GM12878 (cell line): Measurements from ENCODE around the gene MAP3K6. TPM values are rescaled to one million over a fixed set of nuclear protein-coding genes. Genes with fewer than 3 reads are reported as not detected.

Experiments
- ATAC-seq: fragments of 200-7000 bp; cut with Tn5 transposase; 3 replicates; pipeline ENCODE4 v1.9.1; 2020; ENCODE audit warnings: mild to moderate bottlenecking, moderate library complexity
- BruUV-seq: library from RNA; stranded (reverse); fragments of 400-500 nt; replicated peaks from 2 replicates; lab custom pipeline; 2021; lab: Mats Ljungman, UMichigan
- CTCF ChIA-PET: fragments of 300-600 bp; sonication (Branson Sonifier 250); formaldehyde crosslinking; extraction: SDS; loops from one replicate; lab custom pipeline; 2021; ENCODE audit warnings: inconsistent platforms; lab: Yijun Ruan, JAX
- POLR2A ChIA-PET: fragments of 350-600 bp; formaldehyde crosslinking; extraction: SDS; loops from one replicate; lab custom pipeline; 2021; ENCODE audit warnings: inconsistent platforms; lab: Charles Lee
- RAD21 ChIA-PET: fragments of 300-600 bp; sonication (Branson Sonifier 250); formaldehyde crosslinking; loops from one replicate; lab custom pipeline; 2023; ENCODE audit warnings: antibody characterized with exemption; ENCODE audit not compliant: unreplicated experiment; lab: Charles Lee
- SMC1A ChIA-PET: fragments of 300-600 bp; sonication (Branson Sonifier 250); formaldehyde crosslinking; loops from one replicate; lab custom pipeline; 2023; ENCODE audit not compliant: unreplicated experiment, uncharacterized antibody; lab: Charles Lee
- DNase-seq: peaks from one replicate; pipeline ENCODE4 v3.0.0-alpha.2; 2011; ENCODE audit warnings: low read depth, low spot score
- FAIRE-seq: peaks from 3 replicates; lab custom pipeline; 2011; peaks lifted over from hg19 to GRCh38; lab: Jason Lieb, UNC
- H2AFZ ChIP-seq: 2 replicates; pipeline ENCODE4 v1.6.0; 2011; ENCODE audit warnings: low read depth, low read length, control low read depth; ENCODE audit not compliant: control insufficient read depth
- H3K27ac ChIP-seq: 2 replicates; pipeline ENCODE4 v1.5.1; 2011; ENCODE audit warnings: control low read depth; ENCODE audit not compliant: control insufficient read depth, insufficient read depth
- H3K27me3 ChIP-seq, 2 experiments: replicated peaks in 1 of 2; 2 replicates each; pipeline versions ENCODE4 v1.6.0 to v1.6.1; 2011; ENCODE audit warnings: low read length in 1 of 2; ENCODE audit not compliant: control insufficient read depth in 2 of 2, insufficient read depth in 2 of 2
- H3K36me3 ChIP-seq, 2 experiments: 2 replicates each; pipeline ENCODE4 v1.5.1; 2011; ENCODE audit warnings: low read length in 1 of 2; ENCODE audit not compliant: control insufficient read depth in 2 of 2, insufficient read depth in 2 of 2
- H3K4me1 ChIP-seq: 2 replicates; pipeline ENCODE4 v1.6.1; 2011; ENCODE audit warnings: mild to moderate bottlenecking, low read length, moderate library complexity, mixed read lengths; ENCODE audit not compliant: control insufficient read depth, insufficient read depth
- H3K4me2 ChIP-seq: 2 replicates; pipeline ENCODE4 v1.6.0; 2011; ENCODE audit warnings: control low read depth; ENCODE audit not compliant: control insufficient read depth, insufficient read depth
- H3K4me3 ChIP-seq: fragments of 200-600 bp; sonication (generic); 2 replicates; pipeline ENCODE4 v1.5.1; 2016
- H3K79me2 ChIP-seq: 2 replicates; pipeline ENCODE4 v1.6.0; 2011; ENCODE audit warnings: low read length; ENCODE audit not compliant: control insufficient read depth, insufficient read depth
- H3K9ac ChIP-seq: 2 replicates; pipeline ENCODE4 v1.8.0; 2011; ENCODE audit warnings: low read length, control low read depth, mixed read lengths; ENCODE audit not compliant: control insufficient read depth, insufficient read depth
- H3K9me3 ChIP-seq: replicated peaks from 3 replicates; pipeline ENCODE4 v1.5.1; 2011; ENCODE audit warnings: mild to moderate bottlenecking, low read length; ENCODE audit not compliant: control insufficient read depth, insufficient read depth
- H4K20me1 ChIP-seq: 2 replicates; pipeline ENCODE4 v1.6.0; 2011; ENCODE audit not compliant: control insufficient read depth, insufficient read depth
- BMI1 ChIP-seq: fragments of 450-650 bp; IDR thresholded peaks from 2 replicates; pipeline ENCODE4 v1.6.1; 2016; ENCODE audit warnings: mild to moderate bottlenecking, moderate library complexity, borderline replicate concordance
- CBFB ChIP-seq: IDR thresholded peaks from 2 replicates; pipeline ENCODE4 v1.6.1; 2016; ENCODE audit warnings: antibody characterized with exemption, low read depth
- EGR1 ChIP-seq, 2 experiments: IDR thresholded peaks; 1 replicate in 1 of 2; 2 replicates in 1 of 2; pipeline ENCODE4 v1.6.1; 2011 to 2012; ENCODE audit warnings: low read depth in 2 of 2, low read length in 2 of 2, borderline replicate concordance in 1 of 2, mild to moderate bottlenecking in 1 of 2, moderate library complexity in 1 of 2
- FOS ChIP-seq: IDR thresholded peaks from 3 replicates; pipeline ENCODE4 v1.6.1; 2011; ENCODE audit warnings: borderline replicate concordance; ENCODE audit not compliant: insufficient read length; ENCODE audit errors: extremely low read depth
- FOXM1 ChIP-seq: IDR thresholded peaks from 2 replicates; pipeline ENCODE4 v1.6.1; 2012; ENCODE audit warnings: low read depth, mild to moderate bottlenecking, inconsistent platforms, low read length, moderate library complexity
- HDAC2 ChIP-seq: fragments of 200-600 bp; sonication (generic); IDR thresholded peaks from 2 replicates; pipeline ENCODE4 v1.6.1; 2017
- NR2F1 ChIP-seq: fragments of 450-650 bp; conservative IDR thresholded peaks from 2 replicates; pipeline ENCODE4 v1.6.1; 2017; ENCODE audit warnings: mild to moderate bottlenecking
- PAX5 ChIP-seq: IDR thresholded peaks from 2 replicates; pipeline ENCODE4 v1.6.1; 2011; ENCODE audit warnings: low read depth, low read length, borderline replicate concordance
- POLR2AphosphoS5 ChIP-seq: IDR thresholded peaks from 2 replicates; pipeline ENCODE4 v1.6.1; 2011; ENCODE audit warnings: mild to moderate bottlenecking, low read length, inconsistent platforms
- RBBP5 ChIP-seq: fragments of 200-600 bp; sonication (generic); conservative IDR thresholded peaks from 2 replicates; pipeline ENCODE4 v1.6.1; 2016
- SP1 ChIP-seq: IDR thresholded peaks from one replicate; pipeline ENCODE4 v1.6.1; 2011; ENCODE audit warnings: low read depth, low read length
- SREBF2 ChIP-seq: IDR thresholded peaks from 2 replicates; pipeline ENCODE4 v1.6.1; 2012; ENCODE audit warnings: mild to moderate bottlenecking, low read length
- ZNF274 ChIP-seq: IDR thresholded peaks from one replicate; pipeline ENCODE4 v1.8.0; 2011; ENCODE audit not compliant: insufficient read length, insufficient read depth
- ZNF384 ChIP-seq: IDR thresholded peaks from 2 replicates; pipeline ENCODE4 v1.6.1; 2012; ENCODE audit warnings: low read depth, mild to moderate bottlenecking, low read length, improper control_type of control experiment, borderline replicate concordance
- WGBS: methylation state at CpG from one replicate; pipeline ENCODE4 v1.1.6; 2016; ENCODE audit warnings: low lambda C conversion rate; ENCODE audit not compliant: insufficient replicate concordance, insufficient coverage; ENCODE audit errors: missing lambda C conversion rate; 5-methylcytosine and 5-hydroxymethylcytosine counted together
- in situ Hi-C: fragments of 300-500 bp; cut with MboI; formaldehyde crosslinking; loops from 9 replicates; pipeline ENCODE4 v1.14.3; 2018; ENCODE audit warnings: mixed read lengths
- intact Hi-C: fragments of 100-400 bp; cut with micrococcal nuclease; formaldehyde crosslinking; loops from one replicate; pipeline ENCODE4 v1.14.2; 2022; ENCODE audit not compliant: unreplicated experiment
- polyA plus RNA-seq, 11 experiments: library from polyadenylated mRNA; depleted of rRNA in 4 of 11; unstranded in 6 of 11; stranded (reverse) in 5 of 11; fragments of >200 nt; fragmentation: Nextera tagmentation in 4 of 11; fragmentation: Illumina TruSeq in 1 of 11; extraction: Ambion mirVana in 4 of 11; extraction: Trizol in 1 of 11; gene quantifications; 1 replicate in 1 of 11; 2 replicates in 10 of 11; pipeline versions ENCODE4 v1.2.1 to v1.2.3, GENCODE V29; 2011 to 2016; ENCODE audit warnings: inconsistent platforms in 2 of 11, missing spikeins in 2 of 11, low read depth in 1 of 11
- total RNA-seq, 4 experiments: library from RNA; depleted of rRNA in 3 of 4; stranded (reverse); fragments of >200 nt in 3 of 4; fragmentation: Illumina TruSeq in 1 of 4; extraction: Trizol in 1 of 4; gene quantifications; 2 replicates each; pipeline versions ENCODE4 v1.2.1 to v1.2.3, GENCODE V29; 2013 to 2021

The MAP3K6 gene
- total and polyA plus RNA-seq, 10 of the 15 experiments (the other 5 are each of a cell fraction or from before 2014, with no cell fraction given), result 0.15 to 3.4 (median 1.2) TPM; not detected in 1

- Histone ChIP-seq H4K20me1 (no peaks in the 10 kb centered on the region), H3K9ac (no peak overlapping the region), H3K4me1 (peaks cover 18% of the 10 kb centered on the region), H3K27me3 (no peaks in the 10 kb centered on the region), H3K79me2 (peaks cover 2% of the 10 kb centered on the region), H3K36me3 (no peaks in the 10 kb centered on the region), H3K27ac (no peak overlapping the region), H3K4me2 (no peak overlapping the region), H3K4me3 (no peak overlapping the region), H2AFZ (no peak overlapping the region), H3K9me3 (no peaks in the 10 kb centered on the region)
- POLR2A ChIA-PET, result interaction anchor here (0.5 kb wide), 1 partner anchor 28 kb away, joined by 3 read pairs; no protein-coding TSS in a partner anchor
- ATAC-seq (no peak), FAIRE-seq (no peak), DNase-seq (no peak)
- 82% methylated on average over 14 of the region's 14 CpGs for WGBS
- BruUV-seq, result no TSS peak
- in situ Hi-C loops (no loop called here), intact Hi-C loops (no loop called here)
- CTCF ChIA-PET, result interaction anchor here (1.1 to 3.1 kb wide), 3 partner anchors 10 to 49 kb away, joined by 8 to 12 read pairs (median 10); no protein-coding TSS in a partner anchor
- TF ChIP-seq RBBP5, result no peak
- TF ChIP-seq NR2F1, result no peak
- TF ChIP-seq SREBF2, result no peak
- no peak for TF ChIP-seq CBFB
- no peak for TF ChIP-seq FOS
- no peak for TF ChIP-seq EGR1 (IDR thresholded peaks at IDR 0.05; ENCODE audit: borderline replicate concordance in 1 of 2, low read depth in 2 of 2, low read length in 2 of 2)
- RAD21 ChIA-PET, result no interaction called here
- SMC1A ChIA-PET, result no interaction called here
These were observed 19.7 kb downstream of the MAP3K6 start for GRCh38 chr1:27346991-27347624.

GRCh38 chr1:27346357-27346756 is 20.4 kb downstream of the MAP3K6 start:
- ChIA-PET RAD21 (no interaction called here), POLR2A (interaction anchor here (0.5 kb wide), 1 partner anchor 27 kb away, joined by 3 read pairs; no protein-coding TSS in a partner anchor), CTCF (interaction anchor here (0.6 to 3.1 kb wide), 6 partner anchors 11 to 149 kb away, joined by 3 to 12 read pairs (median 8); partner anchors contain the start of gene MAP3K6), SMC1A (interaction anchor here (1.6 kb wide), 1 partner anchor 46 kb away, joined by 4 read pairs; no protein-coding TSS in a partner anchor)
- no peak overlapping the region for H3K4me2 ChIP-seq
- no peak overlapping the region for H3K9ac ChIP-seq
- peaks cover 5% of the 10 kb centered on the region for H3K79me2 ChIP-seq
- BruUV-seq, result no TSS peak
- H3K27me3 ChIP-seq, result no peaks in the 10 kb centered on the region
- no peaks in the 10 kb centered on the region for H3K9me3 ChIP-seq
- in situ Hi-C loops, result no loop called here
- intact Hi-C loops, result no loop called here
- DNase-seq (no peak), ATAC-seq (no peak), FAIRE-seq (no peak)
- 97% methylated on average over 8 of the region's 8 CpGs for WGBS
- no peaks in the 10 kb centered on the region for H4K20me1 ChIP-seq
- H3K27ac ChIP-seq, result no peak overlapping the region
- H3K36me3 ChIP-seq, result no peaks in the 10 kb centered on the region
- TF ChIP-seq NR2F1, result no peak
- TF ChIP-seq SP1, result no peak
- no peak for TF ChIP-seq HDAC2
- no peak for TF ChIP-seq PAX5
- no peak for TF ChIP-seq ZNF384
- no peak for TF ChIP-seq POLR2AphosphoS5
- no peak for TF ChIP-seq FOXM1
- no peak for TF ChIP-seq BMI1
- no peak for TF ChIP-seq ZNF274
- H3K4me1 ChIP-seq, result peaks cover 25% of the 10 kb centered on the region
- H2AFZ ChIP-seq, result no peak overlapping the region
- no peak overlapping the region for H3K4me3 ChIP-seq
